Smooth muscle cell (in vitro differentiated cells): ENCODE data around the gene B4GALNT4. TPM values are rescaled to one million over a fixed set of nuclear protein-coding genes. Genes with fewer than 3 reads are reported as not detected.

ENCODE experiments used
- DNase-seq: peaks from one replicate; lab custom pipeline; 2025; ENCODE audit not compliant: unreplicated experiment; lab: John Stamatoyannopoulos, UW
- H2AFZ ChIP-seq: fragments of 200-600 bp; sonication (generic); 2 replicates; pipeline ENCODE4 v1.6.0; 2016; ENCODE audit warnings: antibody characterized with exemption, low read depth, mild to moderate bottlenecking
- H3F3A ChIP-seq: fragments of 200-600 bp; sonication (generic); 2 replicates; pipeline ENCODE4 v1.6.0; 2017; ENCODE audit warnings: antibody characterized with exemption, low read depth
- H3K27ac ChIP-seq: fragments of 200-600 bp; sonication (generic); 2 replicates; pipeline ENCODE4 v1.5.1; 2016; ENCODE audit warnings: low read depth, mild to moderate bottlenecking
- H3K27me3 ChIP-seq: fragments of 200-600 bp; sonication (generic); 2 replicates; pipeline ENCODE4 v1.6.1; 2016; ENCODE audit warnings: low read depth, mild to moderate bottlenecking
- H3K36me3 ChIP-seq: fragments of 200-600 bp; sonication (generic); 2 replicates; pipeline ENCODE4 v1.5.1; 2016; ENCODE audit warnings: low read depth
- H3K4me1 ChIP-seq: fragments of 200-600 bp; sonication (generic); 2 replicates; pipeline ENCODE4 v1.5.1; 2016; ENCODE audit warnings: low read depth
- H3K4me2 ChIP-seq: fragments of 200-600 bp; sonication (generic); 2 replicates; pipeline ENCODE4 v1.6.0; 2016; ENCODE audit warnings: mild to moderate bottlenecking
- H3K4me3 ChIP-seq: fragments of 200-600 bp; sonication (generic); 2 replicates; pipeline ENCODE4 v1.5.1; 2016; ENCODE audit warnings: mild to moderate bottlenecking
- H3K79me2 ChIP-seq: fragments of 200-600 bp; sonication (generic); 2 replicates; pipeline ENCODE4 v1.6.0; 2016; ENCODE audit warnings: low read depth, mild to moderate bottlenecking
- H3K9ac ChIP-seq: fragments of 200-600 bp; sonication (generic); 2 replicates; pipeline ENCODE4 v1.6.0; 2016; ENCODE audit warnings: low read depth
- H3K9me3 ChIP-seq: fragments of 200-600 bp; sonication (generic); replicated peaks from 2 replicates; pipeline ENCODE4 v1.5.1; 2016; ENCODE audit warnings: low read depth
- H4K20me1 ChIP-seq: fragments of 200-600 bp; sonication (generic); 2 replicates; pipeline ENCODE4 v1.6.0; 2016; ENCODE audit warnings: low read depth
- CTCF ChIP-seq: fragments of 200-600 bp; sonication (generic); IDR thresholded peaks from 2 replicates; pipeline ENCODE4 v1.5.1; 2017; ENCODE audit warnings: borderline replicate concordance, mild to moderate bottlenecking, antibody characterized with exemption; ENCODE audit not compliant: insufficient read depth, poor library complexity, severe bottlenecking
- WGBS: methylation state at CpG from one replicate; pipeline ENCODE4 v1.1.7; 2016; ENCODE audit warnings: low lambda C conversion rate; 5-methylcytosine and 5-hydroxymethylcytosine counted together
- polyA plus RNA-seq: library from polyadenylated mRNA; unstranded; fragments of >200 nt; fragmentation: Nextera tagmentation; extraction: Ambion mirVana; gene quantifications from 2 replicates; pipeline ENCODE4 v1.2.1, GENCODE V29; 2016
- total RNA-seq: library from RNA; depleted of rRNA; stranded (reverse); fragments of >200 nt; gene quantifications from 2 replicates; pipeline ENCODE4 v1.2.3, GENCODE V29; 2014

B4GALNT4 gene
- total and polyA plus RNA-seq, 2 experiments from 2014 or later = 21.9 to 45.8 TPM

GRCh38 chr11:330307-330693, 39.0 kb upstream of the B4GALNT4 start:
- H3K4me3 ChIP-seq = no peak overlapping the region
- peaks cover 4% of the 10 kb centered on the region for H3K79me2 ChIP-seq
- peaks cover 8% of the 10 kb centered on the region for H3F3A ChIP-seq
- H3K9me3 ChIP-seq = no peaks in the 10 kb centered on the region
- H3K27me3 ChIP-seq = no peaks in the 10 kb centered on the region
- no peak overlapping the region for H3K27ac ChIP-seq
- no peak for DNase-seq
- WGBS = 96% methylated on average over 14 of the region's 14 CpGs
- no peak overlapping the region for H2AFZ ChIP-seq
- no peaks in the 10 kb centered on the region for H4K20me1 ChIP-seq
- H3K4me1 ChIP-seq = peaks cover 27% of the 10 kb centered on the region
- no peak for TF ChIP-seq CTCF
- no peaks in the 10 kb centered on the region for H3K36me3 ChIP-seq
- no peak overlapping the region for H3K9ac ChIP-seq
- no peak overlapping the region for H3K4me2 ChIP-seq

- no peak for TF ChIP-seq CTCF
- H2AFZ ChIP-seq = no peak overlapping the region
- WGBS = 95% methylated on average over 34 of the region's 34 CpGs
- peaks cover 32% of the 10 kb centered on the region for H3K4me1 ChIP-seq
- H3F3A ChIP-seq = peaks cover 8% of the 10 kb centered on the region
- H4K20me1 ChIP-seq = no peaks in the 10 kb centered on the region
- H3K4me3 ChIP-seq = no peak overlapping the region
- DNase-seq = no peak
- H3K9ac ChIP-seq = no peak overlapping the region
- H3K79me2 ChIP-seq = peaks cover 4% of the 10 kb centered on the region
- H3K9me3 ChIP-seq = no peaks in the 10 kb centered on the region
- no peak overlapping the region for H3K27ac ChIP-seq
- no peaks in the 10 kb centered on the region for H3K36me3 ChIP-seq
- no peaks in the 10 kb centered on the region for H3K27me3 ChIP-seq
- H3K4me2 ChIP-seq = no peak overlapping the region
Observed at GRCh38 chr11:330694-331357, 38.5 kb upstream of the B4GALNT4 start.

GRCh38 chr11:331358-332060, 37.8 kb upstream of the B4GALNT4 start:
- Histone ChIP-seq H3F3A (peaks cover 8% of the 10 kb centered on the region), H3K27me3 (no peaks in the 10 kb centered on the region), H4K20me1 (no peaks in the 10 kb centered on the region), H3K36me3 (no peaks in the 10 kb centered on the region), H3K79me2 (peaks cover 4% of the 10 kb centered on the region), H3K9ac (no peak overlapping the region), H3K4me3 (no peak overlapping the region), H3K9me3 (no peaks in the 10 kb centered on the region), H3K27ac (no peak overlapping the region), H3K4me1 (peaks cover 39% of the 10 kb centered on the region), H2AFZ (no peak overlapping the region), H3K4me2 (no peak overlapping the region)
- TF ChIP-seq CTCF = no peak
- DNase-seq = no peak
- WGBS = 89% methylated on average over 19 of the region's 19 CpGs
